GM19438 (cell line): Measurements from ENCODE around the gene GDPD5.

ENCODE experiments used
- ATAC-seq: cut with Tn5 transposase; IDR thresholded peaks from one replicate; pipeline ENCODE4 v1.9.1; 2021; ENCODE audit warnings: low read depth; ENCODE audit not compliant: unreplicated experiment

Gene GDPD5

DNA sequence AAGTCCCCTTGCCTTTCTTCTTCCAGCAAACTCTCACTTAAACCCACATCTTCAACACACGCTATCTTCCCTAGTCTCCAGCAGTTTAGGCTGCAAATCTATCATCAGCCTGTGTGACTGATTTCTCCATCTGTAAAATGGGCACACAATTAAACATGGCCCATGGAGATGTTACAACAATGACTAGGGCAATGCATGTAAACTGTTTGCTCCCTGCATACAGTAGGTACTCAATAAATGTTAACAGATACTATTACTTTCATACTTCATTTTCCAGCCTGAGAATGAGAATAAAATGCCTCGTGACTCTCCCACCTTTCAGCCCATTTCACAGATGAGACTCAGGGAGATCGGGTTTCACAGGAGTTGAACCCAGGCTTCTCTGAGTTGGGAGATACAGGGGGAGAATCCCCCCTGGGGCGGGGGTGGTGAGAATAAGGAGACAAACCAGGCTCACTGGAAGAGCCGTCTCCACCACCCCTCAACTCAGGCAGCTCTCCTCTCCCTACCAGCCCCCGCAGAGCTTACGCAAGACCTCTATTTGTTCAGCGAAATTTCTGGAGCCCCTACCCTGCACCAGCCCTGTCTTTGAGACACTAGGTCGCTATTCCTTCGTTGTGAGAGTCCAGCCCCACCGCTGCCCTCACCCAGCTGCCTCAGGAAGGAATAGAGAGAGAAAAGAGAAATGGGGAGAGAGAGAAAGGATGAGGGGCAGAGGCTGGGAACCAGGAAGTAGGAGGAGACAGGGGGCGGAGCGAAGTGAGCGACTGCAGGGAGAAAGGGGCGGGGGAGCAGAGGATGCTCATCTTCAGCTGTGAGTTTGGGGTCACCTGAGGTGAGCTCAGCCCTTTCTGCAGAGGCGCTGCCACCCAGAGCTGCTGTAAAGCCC, 50.6 kb downstream of the GDPD5 start:
- ATAC-seq, result no peak

DNA sequence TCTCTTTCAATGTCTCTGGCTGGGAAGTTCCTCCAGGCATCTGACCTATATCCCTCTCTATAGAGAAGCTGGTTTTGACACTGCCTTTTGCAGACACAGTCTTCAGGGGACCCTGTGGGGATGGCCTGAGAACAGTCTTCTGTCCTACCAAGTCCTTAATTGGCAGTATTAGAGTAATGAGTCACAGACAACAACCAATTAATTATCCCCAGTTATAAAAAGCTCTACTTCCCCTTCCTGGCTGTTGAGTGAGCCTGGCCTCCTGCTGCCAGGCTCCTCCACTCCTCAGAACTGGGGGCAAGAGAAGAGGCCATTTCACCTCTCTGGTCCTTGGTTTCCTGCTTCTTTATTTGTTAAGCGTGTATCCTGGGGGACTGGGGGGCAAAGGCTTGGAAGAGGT, 51.5 kb downstream of the GDPD5 start:
- no peak for ATAC-seq

DNA sequence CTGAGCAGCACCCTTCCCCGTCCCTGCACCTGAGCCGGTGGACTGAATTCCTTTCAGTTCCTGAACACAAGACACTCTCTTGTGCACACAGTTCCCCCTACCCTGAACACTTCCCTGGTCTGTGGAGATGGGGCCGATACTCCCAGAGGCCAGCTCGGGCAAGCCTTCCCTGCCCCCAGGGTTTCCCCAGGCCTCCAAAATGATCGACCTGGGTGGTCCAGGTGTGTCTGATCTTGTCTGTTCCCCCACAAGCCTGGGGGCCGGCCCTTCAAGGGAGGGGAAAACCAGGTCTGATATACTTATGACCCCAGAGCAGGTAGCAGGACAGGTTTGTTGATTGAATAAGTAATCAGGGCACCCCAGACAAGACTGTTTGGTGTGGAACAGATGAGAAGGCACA, 52.1 kb downstream of the GDPD5 start:
- no peak for ATAC-seq

DNA sequence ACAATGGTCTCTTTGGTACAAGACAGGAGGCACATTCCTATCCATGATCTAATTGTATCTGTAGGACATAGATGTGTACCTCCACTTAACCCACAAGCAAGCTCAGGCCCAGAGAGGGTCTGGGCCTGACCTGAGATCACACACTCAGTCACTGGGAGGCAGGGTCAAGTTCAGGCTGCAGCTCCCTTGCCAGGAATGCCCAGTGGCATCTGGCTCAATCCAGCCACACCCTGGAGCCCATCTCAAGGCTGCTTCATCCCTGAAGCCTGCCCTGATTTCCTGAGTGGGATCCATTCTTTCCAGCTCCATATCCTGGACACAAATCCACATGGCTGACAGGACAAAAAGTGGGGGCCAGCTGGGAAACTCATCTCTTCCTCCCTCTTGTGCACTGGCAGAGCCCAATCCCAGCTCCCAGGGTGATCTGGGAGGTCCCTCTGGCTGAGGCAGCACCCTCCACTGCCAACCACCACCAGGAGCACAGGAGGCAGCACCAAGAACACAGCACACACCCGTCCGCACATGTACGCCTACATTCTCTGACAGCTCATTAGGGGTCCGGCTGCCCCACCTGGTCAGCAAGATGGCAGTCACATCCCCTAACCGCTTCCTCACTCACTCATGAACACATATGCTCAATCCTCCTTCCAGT, 53.5 kb downstream of the GDPD5 start:
- no peak for ATAC-seq

DNA sequence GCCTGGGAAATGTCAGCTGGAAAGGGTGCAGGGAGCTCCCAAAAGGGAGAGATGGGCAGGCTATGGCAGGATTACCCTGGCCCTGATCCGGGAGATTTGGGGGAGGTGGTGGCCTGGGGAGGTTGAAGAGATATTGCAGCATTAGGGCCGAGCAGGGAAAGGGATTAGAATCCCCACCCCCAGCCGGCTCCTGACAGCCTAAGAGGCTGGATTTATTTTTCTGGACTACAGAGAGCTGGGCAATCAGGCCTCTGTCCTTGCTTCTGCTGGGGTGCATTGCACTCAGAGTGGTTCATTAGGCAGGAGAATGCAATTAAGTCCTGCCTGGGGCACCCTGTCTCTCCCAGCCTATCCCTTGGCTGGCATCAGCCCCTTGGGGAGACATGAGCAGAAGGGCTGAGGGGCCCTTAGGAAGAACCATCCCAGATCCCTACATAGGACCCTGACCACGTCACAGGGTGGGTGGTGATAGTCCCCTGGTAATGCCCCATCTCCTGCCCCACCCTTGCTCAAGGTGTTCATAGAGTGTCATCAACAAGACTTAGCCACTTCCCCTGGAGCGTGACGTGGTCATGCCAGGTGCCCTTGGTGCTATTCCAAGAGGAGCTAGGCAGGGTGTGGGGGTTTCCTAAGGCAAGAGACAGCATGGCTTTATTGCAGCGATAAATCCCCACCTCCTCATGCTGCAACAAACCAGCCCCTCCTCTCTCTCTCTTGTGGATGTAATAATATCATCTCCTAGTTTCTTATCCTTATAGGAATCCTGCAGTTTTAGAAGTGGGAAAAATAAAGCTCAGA, 54.4 kb downstream of the GDPD5 start:
- ATAC-seq, result no peak

DNA sequence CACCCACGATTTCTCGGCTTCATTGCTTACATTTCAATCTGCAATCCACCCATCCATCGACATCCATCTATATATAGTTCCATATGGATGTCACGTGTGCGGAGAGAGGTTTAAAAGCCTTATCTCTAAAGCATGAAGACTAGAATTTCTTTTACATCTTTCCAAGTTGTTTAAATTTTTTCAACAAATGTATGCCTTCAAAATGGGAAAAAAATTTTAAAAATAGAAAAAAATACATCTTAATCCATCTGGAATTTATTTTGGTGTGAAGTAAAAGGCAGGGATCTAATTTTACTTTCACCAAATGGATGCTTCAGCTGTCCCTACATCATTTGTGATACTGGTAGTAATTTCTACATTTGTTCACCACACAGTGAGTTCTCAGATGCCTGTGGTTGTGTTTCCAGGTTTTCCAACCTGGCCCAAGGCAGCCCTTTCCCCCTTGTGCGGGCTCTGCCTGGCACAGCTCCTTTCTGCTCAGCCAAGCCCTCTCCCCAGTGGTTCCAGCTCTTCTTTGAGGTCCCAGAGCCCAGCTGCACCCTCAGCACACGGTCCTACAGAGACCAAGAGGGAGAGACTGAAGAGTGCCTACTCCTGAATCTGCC, 55.2 kb downstream of the GDPD5 start:
- no peak for ATAC-seq

DNA sequence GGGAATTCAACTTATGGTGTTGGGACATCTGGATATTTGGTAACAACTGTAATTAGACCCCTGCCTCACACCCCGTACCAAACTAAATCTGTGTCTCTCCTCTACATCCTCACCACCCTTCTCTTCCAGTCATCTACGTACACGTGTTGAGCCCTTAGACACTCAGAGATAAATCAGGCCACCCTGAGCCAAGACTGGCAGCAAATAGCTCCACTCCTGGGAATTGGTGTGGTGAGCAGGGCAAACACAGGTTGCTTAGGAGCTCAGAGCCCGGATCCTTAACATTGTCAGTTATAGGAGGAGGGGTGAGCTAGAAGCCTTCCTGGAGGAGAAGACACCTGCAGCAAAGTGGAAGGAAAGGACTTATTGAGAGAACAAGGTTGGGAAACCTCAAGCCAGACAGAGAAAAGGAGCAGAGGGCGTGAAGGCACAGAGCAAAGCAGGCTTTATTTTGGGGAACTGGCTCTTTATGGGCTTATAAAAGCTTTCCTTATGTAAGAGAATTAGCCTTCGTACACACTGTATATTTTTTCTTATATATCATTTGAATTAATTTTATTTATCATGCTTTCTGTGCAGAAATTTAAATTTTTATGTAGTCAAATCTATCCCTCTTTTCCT, 55.8 kb downstream of the GDPD5 start:
- no peak for ATAC-seq

DNA sequence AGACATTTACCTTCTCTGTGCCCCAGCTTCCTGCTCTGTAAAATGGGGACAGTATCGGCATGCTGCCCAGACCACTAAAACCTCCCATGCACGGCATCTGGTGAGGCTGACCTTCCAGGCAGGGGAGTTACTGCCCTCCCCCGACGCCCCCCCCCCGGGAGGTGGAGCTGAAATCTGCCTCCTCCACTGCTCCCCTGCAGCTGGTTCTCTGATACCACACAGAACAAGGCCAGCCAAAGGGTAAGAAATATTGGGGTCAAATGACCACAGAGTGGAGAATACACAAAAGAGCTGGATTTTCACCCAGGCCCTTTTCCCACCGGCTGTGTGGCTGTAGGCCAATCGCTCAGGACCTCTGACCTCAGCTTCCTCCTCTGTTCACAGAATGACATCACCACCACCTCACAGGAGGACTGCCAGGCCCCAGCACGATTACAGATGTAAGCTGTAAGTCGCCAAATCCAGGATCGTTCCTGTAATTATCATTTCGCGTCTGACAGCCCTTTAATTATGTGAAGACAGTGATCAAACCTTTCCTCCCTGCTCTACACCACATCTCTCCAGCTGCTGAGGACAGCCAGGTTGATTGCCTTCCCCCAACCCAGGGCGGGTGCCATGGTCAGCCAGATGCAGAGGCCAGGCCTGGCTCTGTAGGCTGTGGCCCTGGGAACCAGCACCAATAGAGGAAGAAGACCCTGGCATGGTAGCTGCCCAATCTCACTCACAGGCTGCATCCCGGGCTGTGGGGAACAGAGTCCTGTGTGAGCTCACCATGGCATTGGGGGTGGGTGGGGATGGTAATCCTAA, 57.0 kb downstream of the GDPD5 start:
- ATAC-seq, result no peak

DNA sequence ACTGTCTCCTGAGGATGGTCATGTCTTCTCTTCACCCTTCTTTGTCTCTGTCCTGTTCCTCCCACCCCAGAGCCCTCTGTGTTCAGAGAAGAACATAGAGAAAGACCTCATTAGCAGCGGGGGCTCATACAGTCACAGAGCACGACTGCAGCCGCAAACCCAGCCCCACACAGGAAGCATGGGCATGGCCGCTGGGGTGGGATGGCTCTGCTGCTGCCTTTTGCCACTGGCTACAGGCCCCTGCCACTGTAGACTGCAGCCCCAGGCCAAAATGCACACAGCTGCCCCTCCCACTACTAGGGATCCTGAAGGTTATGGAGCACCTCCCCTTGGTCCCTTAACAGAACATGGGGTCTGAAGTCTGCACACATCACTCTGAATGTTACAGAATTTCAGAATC, 57.9 kb downstream of the GDPD5 start:
- ATAC-seq, result no peak

DNA sequence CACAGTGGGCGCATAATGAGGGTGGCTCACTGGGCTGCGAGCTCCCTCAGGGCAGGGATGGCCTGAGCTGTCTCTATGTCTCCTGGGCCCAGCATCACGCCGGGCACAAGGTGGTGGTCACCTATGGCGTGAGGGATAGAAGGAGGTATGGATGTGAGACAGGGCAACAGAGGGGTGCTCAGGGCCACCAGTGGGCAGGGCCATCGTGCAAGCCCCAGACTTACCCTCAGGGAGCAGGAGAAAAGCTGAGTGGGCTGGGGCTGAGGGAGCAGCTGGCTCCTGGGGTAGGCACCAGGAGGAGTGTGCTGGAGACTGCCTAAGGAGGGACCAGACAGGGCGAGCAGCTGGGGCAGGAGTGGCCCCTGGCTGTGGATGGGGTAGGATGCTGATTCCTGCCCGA, 58.4 kb downstream of the GDPD5 start:
- no peak for ATAC-seq

DNA sequence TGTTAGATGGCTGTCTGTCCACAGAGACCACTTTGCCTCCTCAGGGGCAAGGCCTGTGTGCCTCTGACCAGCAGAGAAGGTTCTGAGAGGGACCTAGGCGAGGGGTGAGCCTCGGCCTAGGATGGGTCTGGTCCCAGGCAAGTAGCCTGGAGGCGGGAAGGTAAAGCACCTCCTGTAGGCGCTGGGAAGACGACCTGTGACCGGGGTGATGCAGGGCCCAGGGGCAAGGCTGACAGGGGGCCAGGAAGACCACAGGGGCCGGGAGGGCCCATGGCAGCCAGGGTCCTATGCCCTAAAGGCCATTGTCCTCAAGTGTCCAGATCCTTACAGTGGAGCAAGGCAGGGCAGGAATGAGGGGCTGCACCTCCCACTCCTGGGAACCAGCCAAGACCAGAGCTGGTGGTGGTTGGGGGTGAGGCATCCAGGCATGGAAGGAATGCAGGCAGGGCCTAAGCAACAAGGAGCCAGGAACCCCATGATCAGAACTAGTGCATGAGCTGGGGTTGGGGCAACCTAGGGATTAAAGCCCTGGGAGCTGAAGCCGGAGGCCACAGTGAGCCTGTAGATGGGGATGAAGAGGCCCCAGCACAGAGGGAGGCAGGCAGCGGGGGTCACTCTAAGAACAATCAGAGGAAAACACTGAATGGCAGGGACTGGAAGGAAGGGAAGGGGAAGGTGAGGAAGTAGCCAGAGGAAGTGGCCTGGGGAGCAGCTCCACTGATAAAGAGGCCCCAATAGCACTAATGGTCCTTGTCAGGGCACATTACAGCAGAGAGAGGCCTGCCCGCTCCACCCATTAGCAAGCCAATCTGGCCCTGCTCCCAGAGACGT, 59.8 kb downstream of the GDPD5 start:
- ATAC-seq, result no peak

DNA sequence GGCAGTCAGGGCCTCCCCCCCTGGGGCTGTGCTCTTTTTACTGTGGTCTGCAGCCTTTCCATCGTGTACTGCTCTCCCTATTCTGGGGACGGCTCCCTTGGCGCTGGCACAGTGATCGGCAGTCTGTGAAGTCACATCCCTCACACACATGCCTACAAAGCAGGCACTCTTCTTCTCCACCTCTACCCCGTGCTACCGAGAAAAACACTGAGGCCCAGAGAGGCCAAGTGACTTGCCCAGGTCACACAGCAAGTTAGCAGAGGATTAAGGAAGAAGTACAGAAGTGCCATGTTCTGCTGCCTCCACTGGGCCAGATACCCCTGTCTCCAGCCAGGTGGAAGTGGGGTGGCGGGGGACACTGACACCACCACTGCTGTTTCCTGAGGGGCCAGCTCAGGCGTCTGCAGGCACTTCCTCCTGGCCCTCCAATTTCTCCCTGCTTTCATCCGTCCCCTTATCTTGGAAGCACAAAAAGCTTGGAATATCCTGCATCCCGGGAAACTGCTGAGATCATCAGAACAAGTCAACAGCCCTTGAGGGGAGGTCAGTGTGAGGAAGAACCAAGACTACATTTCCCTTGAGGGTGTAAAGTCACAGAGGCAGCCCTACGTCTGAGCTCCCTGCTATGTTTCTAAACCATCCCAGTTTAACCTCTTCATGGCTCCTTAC, 62.5 kb downstream of the GDPD5 start:
- no peak for ATAC-seq

DNA sequence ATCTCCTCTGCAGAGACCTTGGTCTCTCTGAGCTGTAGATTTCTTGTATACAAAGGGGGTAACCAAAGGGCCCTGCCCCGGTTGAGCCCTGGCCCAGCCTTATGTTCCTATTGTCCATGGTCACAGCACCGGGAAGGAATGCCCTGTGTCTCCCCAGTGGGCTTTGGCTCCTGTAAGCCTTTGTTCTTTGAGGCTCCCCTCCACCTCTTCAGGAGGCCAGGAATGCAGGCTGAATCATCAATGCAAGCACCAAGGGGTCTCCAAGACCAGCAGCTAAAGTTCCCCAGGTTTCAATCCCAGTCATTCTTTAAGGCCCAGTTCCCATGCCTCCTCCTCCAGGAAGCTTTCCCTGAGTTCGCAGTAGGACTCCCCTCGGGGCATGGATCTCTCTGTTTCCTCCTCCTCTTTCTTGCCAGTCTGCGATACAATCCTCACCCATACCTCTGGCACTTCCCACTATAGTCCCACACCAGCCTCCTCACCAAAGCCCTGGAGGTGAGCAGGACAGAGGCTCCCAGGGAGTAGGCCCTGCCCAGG, 63.6 kb downstream of the GDPD5 start:
- ATAC-seq, result no peak

DNA sequence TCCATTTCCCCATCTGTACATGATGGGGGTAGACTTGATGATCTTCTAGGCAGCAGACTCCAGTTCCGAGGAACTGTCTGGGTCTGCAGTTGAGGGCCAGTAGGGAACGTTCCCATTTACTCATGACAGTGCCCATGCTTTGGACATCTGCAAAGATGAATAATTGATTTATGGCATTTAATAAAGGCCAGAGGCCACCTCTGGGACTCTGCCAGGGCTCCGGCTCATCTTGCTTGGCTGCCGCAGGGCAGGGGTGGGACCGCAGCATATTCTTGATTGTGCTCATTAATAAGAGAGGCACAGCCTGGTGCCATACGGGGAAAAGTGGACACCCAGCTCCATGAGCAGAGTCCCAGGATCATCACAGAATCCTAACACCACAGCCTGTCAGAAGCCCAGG, 64.6 kb downstream of the GDPD5 start:
- ATAC-seq, result no peak

DNA sequence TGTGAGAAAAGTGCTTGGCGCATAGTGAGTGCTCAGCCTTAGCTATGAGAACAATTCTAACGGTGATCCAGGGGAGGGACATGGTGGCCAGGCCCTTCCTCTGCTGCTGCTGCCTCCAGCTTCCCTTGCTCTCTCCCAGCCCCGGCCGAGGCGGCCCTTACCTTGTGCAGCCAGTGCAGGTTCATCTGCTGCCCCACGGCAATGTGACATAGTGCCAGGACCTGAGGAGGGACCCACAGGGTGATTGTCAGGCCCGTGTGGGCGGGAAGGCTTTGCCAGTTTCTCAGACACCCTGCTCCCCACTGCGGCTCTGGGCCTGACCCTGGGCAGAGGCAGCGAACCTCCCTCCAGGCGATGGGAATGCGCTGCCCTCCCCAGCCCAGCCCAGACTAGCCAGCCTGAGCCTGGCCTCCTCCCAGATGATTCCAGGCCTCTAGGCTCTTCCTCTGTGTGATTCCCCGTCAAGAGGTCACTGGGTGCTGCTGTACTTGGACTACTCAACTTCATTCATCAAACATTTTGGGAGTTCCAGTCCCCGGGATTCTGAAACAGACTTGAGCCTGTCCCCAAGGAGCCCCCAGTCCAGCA, 69.1 kb downstream of the GDPD5 start:
- no peak for ATAC-seq

DNA sequence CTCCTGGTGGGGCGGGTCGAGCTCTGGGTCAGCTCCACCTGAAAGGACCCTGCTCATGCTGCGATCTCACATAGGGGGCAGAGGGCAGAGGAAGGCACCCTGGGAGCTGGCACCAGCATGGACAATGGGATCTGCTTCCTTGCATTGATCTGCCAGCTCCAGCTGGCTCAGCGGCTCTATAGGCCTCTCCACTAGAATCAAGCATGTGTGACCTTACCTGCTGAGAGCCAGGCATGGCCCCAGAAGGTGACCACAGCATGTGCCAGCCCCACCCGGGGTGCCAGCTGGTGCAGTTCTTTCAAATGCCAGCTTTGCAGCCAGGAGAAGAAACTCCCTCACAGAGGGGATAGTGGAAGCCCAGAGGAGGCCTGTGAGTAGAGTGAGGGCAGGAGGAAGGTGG, 70.8 kb downstream of the GDPD5 start:
- no peak for ATAC-seq

DNA sequence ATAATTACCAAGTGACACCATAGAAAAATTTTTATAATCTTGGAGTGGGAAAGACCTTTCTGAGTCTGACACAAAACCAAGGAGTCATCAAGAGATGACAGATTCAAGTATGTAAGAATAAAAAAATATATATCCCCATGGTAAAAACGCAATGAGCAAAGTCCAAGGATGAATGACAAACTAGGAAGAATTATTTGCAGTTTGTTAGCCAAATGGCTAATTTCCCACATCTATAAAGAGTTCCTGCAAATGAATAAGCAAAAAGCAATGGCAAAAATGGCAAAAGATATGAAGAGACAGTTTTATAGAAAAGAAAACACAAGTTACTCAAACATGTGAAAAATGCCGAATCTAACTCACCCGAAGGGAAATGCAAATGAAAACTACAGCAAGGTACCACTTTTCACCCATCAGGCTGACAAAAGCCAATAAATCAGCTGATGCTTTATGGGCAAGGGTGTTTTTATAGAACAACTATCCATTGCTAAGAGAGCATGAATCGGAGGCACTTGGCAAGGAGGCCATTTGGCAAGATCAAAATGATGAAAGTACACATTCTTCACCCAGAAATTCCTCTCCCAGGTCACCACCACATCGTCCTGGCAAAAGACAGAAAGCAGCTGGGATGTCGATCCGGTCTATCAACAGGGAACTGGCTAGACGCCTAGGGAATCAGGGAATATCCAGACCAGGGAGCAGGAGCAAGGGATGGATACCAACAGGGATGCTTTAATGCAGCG, 71.7 kb downstream of the GDPD5 start:
- no peak for ATAC-seq
